HG02973 (cell line): ENCODE measurements around the gene ASTN1.

Source experiments
- ATAC-seq: cut with Tn5 transposase; IDR thresholded peaks from one replicate; pipeline ENCODE4 v1.9.1; 2021; ENCODE audit warnings: moderate library complexity; ENCODE audit not compliant: unreplicated experiment

The ASTN1 gene

DNA sequence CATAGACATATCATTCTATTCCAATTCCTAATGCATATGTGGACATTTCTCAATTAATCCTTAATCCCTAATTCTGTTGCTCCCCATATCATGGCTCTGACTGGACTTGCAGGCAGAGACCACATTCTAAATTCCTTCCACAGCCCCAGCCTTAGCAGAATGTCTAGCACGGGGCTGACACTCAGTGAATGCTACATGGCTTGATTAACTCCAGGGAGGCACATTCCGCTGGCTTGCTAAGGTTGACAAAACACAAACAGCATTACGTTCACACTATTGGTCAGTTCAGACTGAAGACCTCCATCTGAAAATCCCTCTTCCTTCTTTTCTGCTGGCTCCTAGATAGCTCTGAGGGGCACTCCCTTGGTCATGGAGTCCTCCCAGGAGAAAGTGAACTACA, 119.4 kb downstream of the ASTN1 start:
- no peak for ATAC-seq

DNA sequence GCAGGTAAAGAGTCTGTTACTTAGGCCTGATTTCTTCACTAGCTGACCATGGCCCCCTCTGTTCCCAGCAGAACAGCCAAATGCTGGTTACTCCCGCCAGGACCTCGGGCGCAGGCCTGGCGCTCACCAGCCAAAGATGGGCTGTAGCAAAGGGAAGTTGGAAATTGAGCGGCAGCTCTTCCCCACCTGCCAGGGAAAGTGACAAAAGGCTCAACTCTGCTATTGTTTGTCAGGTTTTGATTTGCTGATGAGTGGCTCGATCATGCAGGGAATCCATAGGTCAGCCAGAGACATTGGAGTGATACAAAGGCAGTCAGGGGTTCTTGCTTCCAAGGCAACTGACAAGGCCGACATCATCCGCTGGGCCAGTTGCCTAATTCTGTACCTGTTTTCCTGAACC, 120.1 kb downstream of the ASTN1 start:
- ATAC-seq = no peak

DNA sequence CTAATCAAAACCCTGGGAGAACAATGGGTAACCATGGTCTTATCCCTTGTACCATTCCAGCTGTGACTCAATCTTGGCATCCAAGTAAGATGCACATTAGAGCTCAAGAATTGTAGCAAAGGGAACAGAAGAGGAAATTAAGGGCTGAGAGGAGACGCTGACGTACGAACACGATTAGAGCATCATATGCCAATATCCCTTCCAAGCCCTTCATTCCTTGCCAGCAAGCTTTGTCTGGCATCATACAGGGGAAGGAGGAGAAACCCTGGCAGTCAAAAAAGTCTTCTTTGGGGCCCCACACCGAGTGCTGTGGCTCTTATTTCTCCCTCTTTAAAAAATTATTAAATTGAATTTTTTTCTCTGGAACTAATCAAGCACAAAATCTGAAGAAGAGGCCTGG, 120.9 kb downstream of the ASTN1 start:
- no peak for ATAC-seq

DNA sequence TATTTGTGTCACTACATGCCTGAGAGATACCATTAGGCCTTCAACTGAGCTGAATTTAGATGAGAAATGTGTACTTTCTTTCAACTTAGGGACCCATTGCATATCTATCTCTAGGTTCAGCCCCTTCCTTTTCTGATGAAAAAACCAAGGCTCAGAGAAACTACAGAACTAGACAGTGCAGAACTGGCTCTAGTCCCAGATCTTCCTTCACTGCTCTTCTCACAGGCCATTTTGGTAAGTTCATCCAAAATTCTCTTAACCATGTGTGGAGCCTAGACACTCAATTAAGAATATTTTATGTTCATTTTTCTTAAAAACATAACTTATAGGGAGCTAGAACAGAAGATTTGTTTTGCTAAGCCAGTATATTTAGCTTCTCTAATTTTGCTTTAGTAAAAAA, 128.9 kb downstream of the ASTN1 start:
- no peak for ATAC-seq

DNA sequence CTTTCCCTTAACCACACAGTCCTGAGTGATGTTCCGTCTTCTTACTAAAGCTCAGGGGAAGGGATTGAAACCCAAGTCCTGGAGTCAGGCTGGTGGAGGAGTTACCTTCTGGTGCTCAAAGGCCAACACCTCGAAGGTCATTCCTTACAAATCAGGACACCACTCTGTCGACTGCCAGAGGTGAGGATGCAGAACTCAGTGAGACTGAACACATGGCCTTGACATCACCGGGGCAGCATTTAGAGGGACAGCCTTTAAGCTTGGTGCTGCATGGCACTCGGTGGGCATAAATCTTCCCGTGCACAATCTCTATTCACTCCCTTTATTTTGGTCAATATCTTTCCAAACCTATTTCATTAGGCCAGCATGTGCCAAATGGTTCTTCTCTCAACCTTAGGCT, 130.9 kb downstream of the ASTN1 start:
- ATAC-seq = no peak

DNA sequence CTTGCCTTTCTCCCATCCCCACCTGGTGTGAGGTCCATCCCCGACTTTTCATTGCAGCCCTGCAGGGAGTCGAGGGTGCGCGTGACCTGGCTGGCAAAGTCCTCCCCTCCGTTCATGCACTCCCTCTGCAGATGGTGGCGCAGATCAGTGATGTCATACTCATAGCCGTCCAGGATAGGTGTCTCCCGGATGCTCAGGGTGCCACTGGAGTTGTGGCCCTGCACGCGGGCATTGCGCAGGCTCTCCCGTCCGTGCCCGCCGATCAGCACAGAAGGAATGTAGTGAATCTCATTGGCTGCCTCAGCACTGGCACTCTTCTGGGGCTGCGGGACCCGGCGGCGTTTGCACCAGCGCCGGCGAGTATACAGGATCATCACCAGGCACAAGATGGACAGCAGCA, 132.1 kb downstream of the ASTN1 start:
- ATAC-seq = no peak

DNA sequence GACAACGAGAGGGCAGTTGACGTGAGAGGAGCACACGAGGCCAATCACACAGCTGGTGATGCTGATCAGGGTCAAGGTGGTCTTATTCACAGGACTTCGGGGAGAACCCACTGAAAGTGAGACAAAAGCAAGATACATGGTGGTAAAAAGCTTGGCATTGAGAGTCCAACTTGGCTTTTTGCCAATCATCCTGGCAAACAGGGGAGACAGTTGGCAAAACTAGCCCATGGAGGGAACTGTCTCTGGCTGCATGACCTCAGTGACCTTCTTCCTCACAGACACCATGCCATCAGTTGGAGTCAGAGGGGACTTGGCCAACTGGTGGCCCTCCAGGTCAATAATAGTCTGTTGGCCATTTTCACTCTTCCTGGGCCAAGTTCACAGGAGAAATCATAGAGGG, 139.9 kb downstream of the ASTN1 start:
- no peak for ATAC-seq

DNA sequence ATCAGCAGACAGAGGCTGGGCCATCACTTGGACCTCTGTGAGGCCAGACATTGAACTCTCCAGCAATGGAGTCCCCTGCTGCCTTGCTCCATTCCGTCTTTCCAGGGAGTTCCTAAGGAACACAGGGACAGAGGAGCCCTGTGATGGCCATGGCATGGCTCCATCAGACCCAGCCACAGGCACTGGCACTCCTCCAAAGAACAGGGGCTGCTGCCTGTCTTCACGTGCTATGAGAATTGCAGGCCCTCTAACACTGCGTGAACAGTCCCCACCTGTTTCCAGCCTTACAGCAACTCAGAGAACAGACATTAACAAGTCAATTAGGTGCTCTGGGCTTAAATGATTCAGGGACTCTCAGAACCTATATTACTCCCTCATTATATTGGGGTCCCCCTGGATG, 140.8 kb downstream of the ASTN1 start:
- ATAC-seq = no peak

DNA sequence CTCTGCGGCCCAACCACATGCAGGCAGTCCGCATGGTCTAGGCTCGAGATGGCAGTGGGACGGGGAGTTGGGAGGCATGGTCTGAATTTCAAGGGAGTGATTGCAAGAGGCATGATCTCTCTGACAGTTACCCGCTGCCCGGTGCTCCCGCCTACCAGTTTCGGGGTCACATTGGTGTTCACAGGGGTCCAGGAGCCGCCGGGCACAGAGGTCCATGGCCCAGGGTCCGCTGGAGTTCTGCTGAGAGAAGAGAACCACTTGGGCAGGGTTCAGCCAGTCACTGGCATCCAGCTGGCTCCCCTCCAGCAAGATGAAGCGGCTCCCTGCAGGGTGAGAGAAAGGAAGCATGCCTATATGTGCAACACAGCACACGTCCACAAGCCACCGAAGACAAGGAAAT, 141.3 kb downstream of the ASTN1 start:
- no peak for ATAC-seq

DNA sequence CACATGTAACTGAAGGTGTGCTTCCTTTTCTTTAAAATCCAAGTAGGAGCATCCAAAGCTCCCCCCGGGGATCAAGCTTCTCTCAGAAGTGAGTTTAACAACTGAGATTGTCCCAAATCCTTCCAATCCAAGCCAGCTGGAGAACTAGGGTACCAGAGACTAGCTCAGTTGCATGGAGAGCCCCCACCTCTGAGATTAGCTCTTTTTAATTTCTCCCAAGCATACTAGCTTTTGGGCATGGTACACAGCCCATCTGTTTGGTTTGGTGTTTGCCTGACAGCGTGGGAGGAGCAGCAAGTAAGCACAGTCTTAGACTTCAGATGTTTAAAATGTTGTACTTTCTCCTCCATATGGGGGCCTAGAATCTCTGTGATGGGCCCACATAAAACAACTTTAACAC, 142.8 kb downstream of the ASTN1 start:
- ATAC-seq = no peak

DNA sequence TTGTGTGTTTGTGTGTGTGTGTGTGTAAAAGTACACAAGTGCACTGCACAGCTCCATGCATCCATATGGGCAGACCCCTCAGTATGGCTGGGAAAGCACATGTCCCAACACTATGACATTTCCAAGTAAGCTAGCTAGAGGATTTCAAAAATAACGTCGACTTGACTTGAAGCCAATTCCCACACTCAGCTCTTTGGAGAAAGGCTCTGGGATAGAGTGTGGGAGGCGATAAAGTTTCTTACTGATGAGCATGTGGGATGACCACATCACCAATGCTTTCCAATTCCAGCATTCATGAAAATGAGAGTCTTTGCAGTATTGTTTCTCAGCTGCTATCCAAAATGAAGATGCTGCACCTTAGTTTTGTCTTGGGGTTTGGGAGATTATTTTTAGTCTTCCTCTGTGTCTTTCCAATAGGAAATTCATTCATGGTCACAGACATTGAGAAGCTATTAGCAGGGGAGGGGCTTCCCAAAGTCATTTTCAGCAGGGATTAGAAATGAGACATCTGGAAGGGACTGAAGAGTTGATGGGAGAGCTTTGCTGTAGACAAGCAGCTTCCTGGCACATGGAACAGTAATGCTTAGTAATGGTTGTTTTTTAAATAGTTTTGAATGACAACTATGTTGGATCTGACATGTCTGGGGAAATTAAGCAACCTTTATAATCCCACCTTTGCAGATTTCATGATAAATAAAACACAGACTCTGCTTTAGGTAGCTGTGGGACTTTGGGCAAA, 143.5 kb downstream of the ASTN1 start:
- ATAC-seq = no peak

DNA sequence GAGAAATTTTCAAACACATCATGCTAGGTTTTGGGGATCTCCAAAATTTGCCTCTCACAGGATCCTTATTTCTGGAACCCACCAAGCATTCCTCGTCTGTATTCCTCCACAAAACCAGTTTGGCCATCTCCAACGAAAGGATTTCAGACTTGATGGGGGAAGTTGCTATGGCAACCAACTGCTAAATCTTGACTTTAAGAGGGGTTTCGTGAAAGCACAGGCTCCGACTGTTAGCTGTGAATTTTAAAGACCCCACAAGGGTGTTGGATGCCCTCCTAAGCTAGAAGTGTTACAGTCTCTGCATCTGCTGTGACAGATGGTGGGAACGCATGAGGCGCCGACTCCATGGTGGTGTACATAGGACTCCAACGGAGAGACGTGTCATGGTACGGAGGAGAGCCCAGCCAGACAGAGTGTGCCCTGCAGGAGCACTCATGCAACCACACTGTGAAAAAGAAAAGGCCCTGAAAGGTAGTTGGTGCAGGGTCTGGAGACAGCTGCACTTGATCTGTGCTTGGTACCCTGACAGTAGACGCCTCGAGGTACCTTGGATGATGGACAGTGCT, 147.1 kb downstream of the ASTN1 start:
- ATAC-seq = no peak

DNA sequence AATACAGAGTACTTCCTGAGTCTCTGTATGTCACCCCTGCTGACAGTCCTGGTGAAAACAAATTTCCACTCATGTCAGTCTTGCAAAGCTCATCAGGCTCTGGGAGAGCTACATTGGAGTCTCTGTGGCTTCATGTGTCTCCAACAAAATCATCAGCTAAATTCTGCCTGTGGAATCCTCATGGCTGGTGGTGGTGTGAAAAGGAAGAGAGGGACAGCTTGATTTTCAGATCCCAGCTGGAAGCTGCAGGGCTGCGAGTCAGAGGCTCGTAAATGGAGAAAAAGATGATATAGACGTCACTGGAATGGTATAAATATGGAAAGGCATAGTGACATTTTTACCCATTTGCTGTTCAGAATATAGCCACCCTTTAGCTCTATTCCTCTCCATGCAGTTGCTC, 150.2 kb downstream of the ASTN1 start:
- ATAC-seq = no peak

DNA sequence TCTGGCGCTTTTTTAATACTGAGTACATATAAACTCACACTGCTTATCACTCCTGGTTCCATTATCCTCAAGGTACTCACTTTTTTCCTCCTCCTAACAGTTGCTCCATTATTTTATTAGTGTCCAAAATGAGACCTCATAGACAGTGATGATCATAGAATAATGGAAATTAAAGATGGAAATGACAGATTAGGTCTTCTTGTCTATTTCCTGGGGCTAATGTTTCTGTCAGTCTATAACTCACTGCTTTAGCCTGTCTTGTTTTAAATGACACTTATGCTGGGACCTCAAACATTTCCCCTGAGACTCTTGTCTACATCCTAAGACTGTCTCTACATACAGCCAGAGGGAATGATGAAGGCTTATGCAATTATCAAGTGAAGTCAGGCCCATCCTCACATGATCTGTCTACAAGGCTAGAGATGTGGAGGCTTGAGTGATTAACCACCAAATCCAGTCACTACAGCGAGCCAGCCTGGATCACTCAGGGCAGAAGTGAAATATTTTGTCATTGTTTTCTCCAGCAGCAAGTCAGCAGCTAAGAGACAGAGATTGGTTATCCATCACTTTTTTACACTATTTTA, 152.1 kb downstream of the ASTN1 start:
- ATAC-seq = no peak

DNA sequence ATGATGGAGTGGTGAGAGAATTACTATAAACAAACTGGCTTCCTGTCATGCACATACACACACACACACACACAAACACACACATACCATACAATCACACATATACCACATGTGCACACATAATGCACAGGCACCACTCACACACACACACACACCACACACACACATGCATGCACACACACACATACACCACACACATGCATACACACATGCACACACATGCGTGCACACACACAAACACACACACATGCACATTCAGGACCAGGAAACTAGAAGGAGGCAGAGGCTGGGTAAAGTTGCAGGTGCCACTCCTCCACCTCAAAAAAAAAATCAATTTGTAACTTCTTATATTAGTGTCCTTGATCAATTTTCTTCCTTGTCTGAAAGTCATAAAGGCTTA, 153.0 kb downstream of the ASTN1 start:
- ATAC-seq = no peak

DNA sequence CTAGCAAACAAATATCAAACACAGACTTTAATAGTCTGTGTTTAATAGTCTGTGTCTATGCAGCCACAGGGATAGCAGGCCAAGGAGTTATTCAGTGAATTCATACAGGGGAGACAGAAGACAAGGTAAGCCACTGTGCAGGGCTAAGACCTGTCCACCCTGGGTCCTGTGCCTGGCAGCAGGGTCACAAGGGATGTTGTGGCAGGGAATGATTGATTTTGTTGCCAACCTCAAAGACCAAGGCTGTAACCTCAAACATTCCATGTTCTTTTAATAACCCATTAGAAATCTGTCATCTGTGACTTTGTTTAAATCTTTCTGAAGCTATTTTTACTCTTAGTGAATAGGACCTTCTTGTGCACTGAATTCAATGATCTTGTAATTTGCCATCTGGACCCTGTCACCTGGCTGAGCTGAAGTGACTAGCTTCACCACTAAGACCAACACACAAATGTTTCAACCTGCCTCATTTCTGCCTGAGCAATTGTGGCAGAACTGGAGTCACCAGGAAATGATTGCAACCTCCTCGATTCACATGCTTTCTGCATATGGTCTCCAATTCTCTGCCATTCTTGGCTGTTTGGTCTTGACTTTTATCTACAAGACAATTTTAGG, 154.2 kb downstream of the ASTN1 start:
- no peak for ATAC-seq

DNA sequence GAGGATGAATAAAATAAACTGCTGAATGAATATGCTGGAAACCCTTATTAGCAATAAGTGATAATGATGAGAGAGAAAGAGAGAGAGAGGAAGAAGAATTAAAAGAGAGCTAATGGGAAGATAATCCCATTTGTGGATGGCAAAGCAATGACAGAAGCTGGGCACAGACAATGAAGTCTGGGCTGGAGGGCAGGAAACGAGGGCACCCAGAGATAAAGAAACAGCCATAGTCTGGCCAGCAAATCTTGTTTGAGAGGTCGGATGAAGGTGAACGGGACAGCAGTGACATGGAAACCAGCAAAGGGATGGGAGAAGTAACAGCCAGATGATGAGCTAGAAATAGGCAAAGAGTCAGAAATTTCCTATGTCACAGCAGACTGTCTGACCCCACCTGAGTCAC, 155.9 kb downstream of the ASTN1 start:
- no peak for ATAC-seq

DNA sequence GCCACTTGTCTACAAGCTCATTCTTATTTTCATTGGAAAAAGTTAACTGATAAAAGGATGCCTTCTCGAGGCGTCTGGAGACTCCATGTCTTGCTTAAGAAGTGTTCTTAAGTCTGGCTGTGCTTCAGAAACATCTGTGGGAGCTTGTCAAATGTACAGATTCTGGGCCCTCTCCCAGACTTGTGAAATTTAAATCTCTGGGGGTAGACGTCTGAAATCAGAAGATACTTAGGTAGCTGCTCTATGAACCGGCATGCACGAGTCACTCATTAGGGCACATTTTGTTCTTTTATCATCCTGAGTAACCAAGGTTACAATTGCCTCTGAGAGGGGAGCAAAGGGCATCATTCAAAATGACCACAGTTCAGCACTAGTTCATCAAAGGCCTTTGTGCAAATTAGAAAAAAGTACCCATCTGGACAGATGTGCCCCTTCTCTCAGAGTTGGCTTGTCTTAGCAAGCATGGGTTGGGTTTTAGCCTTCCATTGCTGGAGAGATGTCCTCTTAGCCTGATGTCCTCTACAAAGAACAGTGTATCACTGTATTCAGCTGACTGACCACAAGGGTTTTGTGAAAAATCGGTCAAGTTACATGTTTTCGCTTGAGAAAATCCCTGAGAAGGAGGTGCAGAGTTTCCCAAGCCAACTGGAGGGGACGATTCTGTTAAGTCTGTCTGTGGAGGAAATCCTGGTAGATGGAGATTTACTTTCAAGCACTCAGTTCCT, 156.9 kb downstream of the ASTN1 start:
- no peak for ATAC-seq

DNA sequence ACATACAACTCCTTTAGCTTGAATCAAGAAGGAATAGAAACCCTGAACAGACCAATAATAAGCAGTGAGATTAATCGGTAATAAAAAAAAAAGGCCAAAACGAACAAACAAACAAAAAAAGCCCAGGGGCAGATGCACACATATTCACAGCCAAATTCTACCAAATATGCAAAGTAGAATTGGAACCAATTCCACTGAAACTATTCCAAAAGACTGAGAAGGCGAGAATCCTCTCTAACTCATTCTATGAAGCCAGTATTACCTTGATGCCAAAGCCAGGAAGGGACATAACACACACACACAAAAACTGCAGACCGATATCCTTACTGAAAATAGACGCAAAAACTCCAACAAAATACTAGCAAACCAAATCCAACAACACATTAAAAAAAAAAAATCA, 161.6 kb downstream of the ASTN1 start:
- ATAC-seq = no peak

DNA sequence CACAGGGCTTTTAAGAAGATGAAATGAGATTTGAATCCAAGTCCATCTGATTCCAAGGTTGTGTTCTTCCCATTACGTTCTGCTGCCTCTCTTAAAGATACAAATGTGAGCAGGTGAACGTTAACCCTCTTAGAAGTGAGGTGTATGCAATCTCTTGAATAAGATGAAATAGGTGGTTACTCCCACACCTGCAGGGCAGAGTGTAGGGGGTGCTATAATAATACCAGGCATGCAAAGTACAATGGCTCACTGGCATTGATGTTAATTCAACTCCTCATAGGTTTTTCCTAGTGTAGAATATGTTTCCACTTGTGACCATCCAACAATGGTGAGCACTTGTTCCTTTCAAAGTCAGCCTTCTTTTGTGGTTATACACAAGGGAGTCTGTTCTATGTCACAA, 163.0 kb downstream of the ASTN1 start:
- ATAC-seq = no peak

DNA sequence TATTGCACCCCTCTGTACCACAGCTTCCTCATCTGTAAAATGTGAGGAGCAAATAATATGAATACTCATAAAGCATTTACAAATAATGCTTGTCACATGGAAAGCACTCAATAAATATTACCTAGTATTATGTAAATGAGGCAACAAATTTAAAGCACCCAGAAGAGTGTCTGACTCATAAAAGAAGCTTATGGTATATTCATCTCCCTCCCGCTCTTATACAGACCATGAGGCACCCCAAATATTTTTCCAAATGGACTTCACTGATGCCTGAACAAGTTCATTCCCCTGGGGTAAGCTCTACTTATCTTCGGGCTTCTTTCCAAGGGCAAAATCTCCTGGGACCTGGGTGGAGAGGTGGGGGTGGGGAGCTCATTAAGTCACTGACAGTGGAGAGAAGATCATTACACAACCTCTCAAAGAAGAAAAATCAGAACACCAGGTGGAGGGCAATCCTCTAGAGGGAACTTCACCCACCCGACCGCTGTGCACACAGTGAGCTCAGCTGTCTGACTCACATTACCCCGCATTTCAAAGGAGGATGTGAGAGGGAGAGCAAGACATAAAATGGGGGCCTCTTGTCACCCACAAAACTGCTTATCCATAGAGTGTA, 166.2 kb downstream of the ASTN1 start:
- ATAC-seq = no peak
